Activated CD8-positive, alpha-beta T cell treated with anti-CD3 and anti-CD28 coated beads for 36 hours (primary cell): ENCODE measurements around the gene DCST2. TPM values are rescaled to one million over a fixed set of nuclear protein-coding genes. Genes with fewer than 3 reads are reported as not detected.
A peak's percentile ranks its signal among the peaks of the same experiment; 100 is the strongest.

Experiments used
- ATAC-seq: fragments of 200-7000 bp; cut with Tn5 transposase; one replicate; pipeline ENCODE4 v1.10.0; 2021; ENCODE audit warnings: mild to moderate bottlenecking, moderate library complexity
- CTCF ChIA-PET: fragments of 350-600 bp; sonication (Branson Sonifier 250); formaldehyde crosslinking; loops from one replicate; lab custom pipeline; 2021; ENCODE audit warnings: antibody characterized with exemption; lab: Charles Lee
- POLR2A ChIA-PET: fragments of 350-600 bp; sonication (Branson Sonifier 250); formaldehyde crosslinking; loops from one replicate; lab custom pipeline; 2021; ENCODE audit warnings: antibody characterized with exemption; lab: Charles Lee
- DNase-seq: peaks from one replicate; pipeline ENCODE4 v3.0.0-alpha.2; 2020
- H3K27ac Mint-ChIP-seq: one replicate; pipeline ENCODE4 v1.8.0; 2021; ENCODE audit warnings: mild to moderate bottlenecking, mixed read lengths
- H3K27me3 Mint-ChIP-seq: one replicate; pipeline ENCODE4 v1.8.0; 2021; ENCODE audit warnings: mixed read lengths
- H3K36me3 Mint-ChIP-seq: one replicate; pipeline ENCODE4 v1.8.0; 2021; ENCODE audit warnings: low read depth, mixed read lengths
- H3K4me1 Mint-ChIP-seq: one replicate; pipeline ENCODE4 v1.8.0; 2021; ENCODE audit warnings: low read depth, mixed read lengths
- H3K4me3 Mint-ChIP-seq: one replicate; pipeline ENCODE4 v1.8.0; 2021; ENCODE audit warnings: mild to moderate bottlenecking, moderate library complexity, mixed read lengths
- H3K9me3 Mint-ChIP-seq: one replicate; pipeline ENCODE4 v1.8.0; 2021; ENCODE audit warnings: mixed read lengths
- CTCF ChIP-seq: fragments of 200-600 bp; IDR thresholded peaks from one replicate; pipeline ENCODE4 v1.8.0; 2022; ENCODE audit warnings: antibody characterized with exemption, mild to moderate bottlenecking
- intact Hi-C: fragments of 100-400 bp; cut with micrococcal nuclease; formaldehyde crosslinking; loops from one replicate; pipeline ENCODE4 v1.10.0; 2022
- total RNA-seq, 2 experiments: library from RNA; stranded (reverse); gene quantifications; one replicate each; pipeline ENCODE4 v1.2.3, GENCODE V29; 2021

The DCST2 gene
- total RNA-seq, 2 experiments from 2014 or later, result 0.20 to 0.36 TPM

- Mint-ChIP-seq H3K36me3 (peaks cover 3% of the 10 kb centered on the region), H3K4me1 (peaks cover 21% of the 10 kb centered on the region), H3K4me3 (peak overlapping the region; percentile 56), H3K27me3 (no peaks in the 10 kb centered on the region), H3K27ac (no peak overlapping the region), H3K9me3 (no peaks in the 10 kb centered on the region)
- CTCF ChIA-PET, result interaction anchor here (0.7 to 23.5 kb wide), 10 partner anchors 9 to 134 kb away, joined by 3 to 278 read pairs (median 6); partner anchors contain the start of genes EFNA4, KRTCAP2 and PMVK
- DNase-seq, result no peak
- intact Hi-C loops, result no loop called here
- POLR2A ChIA-PET, result interaction anchor here (0.5 to 2.1 kb wide), 5 partner anchors 11 to 104 kb away, joined by 3 to 7 read pairs (median 5); partner anchors contain the start of gene KRTCAP2
- no peak for ATAC-seq
- no peak for TF ChIP-seq CTCF
These were observed 36.6 kb upstream of the DCST2 start for GRCh38 chr1:155070158-155070621.

- POLR2A ChIA-PET, result interaction anchor here (0.5 to 2.1 kb wide), 5 partner anchors 11 to 1697 kb away, joined by 3 to 7 read pairs (median 3); no protein-coding TSS in a partner anchor
- H3K9me3 Mint-ChIP-seq, result no peaks in the 10 kb centered on the region
- intact Hi-C loops, result no loop called here
- H3K27me3 Mint-ChIP-seq, result no peaks in the 10 kb centered on the region
- no peak overlapping the region for H3K27ac Mint-ChIP-seq
- no peak for TF ChIP-seq CTCF
- ATAC-seq (no peak), DNase-seq (no peak)
- H3K36me3 Mint-ChIP-seq, result peaks cover 3% of the 10 kb centered on the region
- peaks cover 26% of the 10 kb centered on the region for H3K4me1 Mint-ChIP-seq
- CTCF ChIA-PET, result interaction anchor here (0.8 to 23.5 kb wide), 8 partner anchors 9 to 133 kb away, joined by 3 to 278 read pairs (median 6); partner anchors contain the start of genes EFNA4, KRTCAP2 and PMVK
- no peak overlapping the region for H3K4me3 Mint-ChIP-seq
These were observed 36.1 kb upstream of the DCST2 start for GRCh38 chr1:155069551-155070157.

GRCh38 chr1:155068599-155068998 is 35.0 kb upstream of the DCST2 start:
- ATAC-seq (no peak), DNase-seq (no peak)
- Mint-ChIP-seq H3K36me3 (peaks cover 3% of the 10 kb centered on the region), H3K4me1 (peaks cover 25% of the 10 kb centered on the region), H3K27ac (no peak overlapping the region), H3K27me3 (no peaks in the 10 kb centered on the region), H3K4me3 (no peak overlapping the region), H3K9me3 (no peaks in the 10 kb centered on the region)
- CTCF ChIA-PET, result interaction anchor here (0.9 to 23.5 kb wide), 2 partner anchors 16 kb away, joined by 4 to 278 read pairs; no protein-coding TSS in a partner anchor
- TF ChIP-seq CTCF, result no peak
- intact Hi-C loops, result no loop called here
- POLR2A ChIA-PET, result interaction anchor here (0.8 to 1.0 kb wide), 2 partner anchors 12 to 18 kb away, joined by 3 read pairs; no protein-coding TSS in a partner anchor

GRCh38 chr1:155066777-155067176 is 33.2 kb upstream of the DCST2 start:
- no peaks in the 10 kb centered on the region for H3K27me3 Mint-ChIP-seq
- ChIA-PET POLR2A (interaction anchor here (0.6 to 1.9 kb wide), 4 partner anchors 9 to 66 kb away, joined by 3 to 6 read pairs (median 4); partner anchors contain the start of gene EFNA3), CTCF (interaction anchor here (0.9 to 23.5 kb wide), 2 partner anchors 9 to 18 kb away, joined by 3 to 278 read pairs; no protein-coding TSS in a partner anchor)
- peaks cover 33% of the 10 kb centered on the region for H3K4me1 Mint-ChIP-seq
- no peak for ATAC-seq
- intact Hi-C loops, result no loop called here
- TF ChIP-seq CTCF, result no peak
- H3K4me3 Mint-ChIP-seq, result no peak overlapping the region
- no peaks in the 10 kb centered on the region for H3K9me3 Mint-ChIP-seq
- H3K36me3 Mint-ChIP-seq, result peaks cover 6% of the 10 kb centered on the region
- no peak for DNase-seq
- H3K27ac Mint-ChIP-seq, result no peak overlapping the region
